Measurements from ENCODE around the gene TFF2.

The TFF2 gene

GRCh38 chr21:42366292-42367010 is 15.7 kb upstream of the TFF2 start, which contains the start of gene TFF1:
TSS of gene TFF1 (minus strand) at chr21:42366535. CDS start at chr21:42366495, 40 bp downstream.
- no peak within 1 kb of the TSS for H3K4me3 ChIP-seq (ENCODE audit: low read depth, low read length)
- TF ChIP-seq CTCF (conservative IDR thresholded peaks at IDR 0.05; ENCODE audit: low read depth, low read length): no peak
- DNase-seq (ENCODE audit: low read depth): peak; percentile 8

DNA sequence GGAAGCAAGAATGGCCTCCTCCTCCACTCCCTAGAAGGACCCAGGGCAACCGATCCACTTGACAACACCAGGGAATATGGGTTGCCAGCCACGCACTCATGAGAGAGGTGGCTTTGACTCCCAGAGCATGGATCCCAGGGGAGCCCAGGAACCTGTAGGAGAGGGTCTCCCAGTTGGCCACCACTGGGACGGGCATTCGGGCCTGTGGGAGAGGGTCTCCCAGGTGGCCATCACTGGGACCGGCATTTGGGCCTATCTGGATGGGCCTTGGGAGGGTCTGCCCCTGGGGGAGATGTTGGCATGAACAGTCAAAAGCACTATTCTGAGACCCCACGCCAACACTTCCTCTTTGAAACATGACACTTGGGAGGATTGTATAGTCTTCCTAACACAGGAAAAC is 15.0 kb upstream of the TFF2 start:
- no peak for DNase-seq (ENCODE audit: low read depth)
- H3K4me3 ChIP-seq (ENCODE audit: low read depth, low read length): no peak overlapping the region
- no peak for TF ChIP-seq CTCF (conservative IDR thresholded peaks at IDR 0.05; ENCODE audit: low read depth, low read length)

GRCh38 chr21:42364304-42364865 is 13.6 kb upstream of the TFF2 start:
- TF ChIP-seq CTCF (conservative IDR thresholded peaks at IDR 0.05; ENCODE audit: low read depth, low read length): no peak
- DNase-seq (ENCODE audit: low read depth): no peak
- no peak overlapping the region for H3K4me3 ChIP-seq (ENCODE audit: low read depth, low read length)

DNA sequence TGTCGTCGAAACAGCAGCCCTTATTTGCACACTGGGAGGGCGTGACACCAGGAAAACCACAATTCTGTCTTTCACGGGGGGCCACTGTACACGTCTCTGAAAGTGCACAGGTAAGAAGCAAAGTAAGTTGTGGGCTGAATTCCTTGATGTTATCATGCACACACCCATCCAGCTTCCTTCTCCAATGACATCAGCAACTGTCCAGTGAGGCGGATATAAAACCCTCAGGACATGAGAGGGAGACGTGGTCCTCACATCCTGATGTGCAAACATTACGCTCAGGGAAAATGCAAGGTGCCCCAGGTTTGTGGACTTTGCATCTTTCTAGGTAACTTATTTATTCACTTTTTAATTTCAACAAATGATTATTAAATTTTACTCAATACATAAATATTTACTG is 12.5 kb upstream of the TFF2 start:
- no peak for TF ChIP-seq CTCF (conservative IDR thresholded peaks at IDR 0.05; ENCODE audit: low read depth, low read length)
- no peak for DNase-seq (ENCODE audit: low read depth)
- H3K4me3 ChIP-seq (ENCODE audit: low read depth, low read length): no peak overlapping the region

- DNase-seq (ENCODE audit: low read depth): no peak
- TF ChIP-seq CTCF (conservative IDR thresholded peaks at IDR 0.05; ENCODE audit: low read depth, low read length): no peak
- H3K4me3 ChIP-seq (ENCODE audit: low read depth, low read length): no peak overlapping the region
These were observed 11.9 kb upstream of the TFF2 start for GRCh38 chr21:42362700-42363099.

DNA sequence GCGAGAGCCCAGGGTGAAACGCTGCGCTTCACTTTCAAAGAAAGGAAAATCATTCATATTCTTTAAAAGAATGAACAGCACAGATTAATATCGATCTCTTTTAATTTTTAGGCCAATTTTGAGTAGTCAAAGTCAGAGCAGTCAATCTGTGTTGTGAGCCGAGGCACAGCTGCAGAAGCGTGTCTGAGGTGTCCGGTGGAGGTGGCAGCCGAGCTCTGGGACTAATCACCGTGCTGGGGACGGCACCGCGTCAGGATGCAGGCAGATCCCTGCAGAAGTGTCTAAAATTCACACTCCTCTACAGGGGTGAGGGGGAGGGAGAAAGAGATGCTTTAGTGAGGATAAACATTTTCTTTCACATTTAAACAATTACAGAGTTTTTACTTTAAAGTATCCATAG is 11.4 kb upstream of the TFF2 start:
- no peak for TF ChIP-seq CTCF (conservative IDR thresholded peaks at IDR 0.05; ENCODE audit: low read depth, low read length)
- DNase-seq (ENCODE audit: low read depth): no peak
- H3K4me3 ChIP-seq (ENCODE audit: low read depth, low read length): no peak overlapping the region

GRCh38 chr21:42361286-42361685 is 10.5 kb upstream of the TFF2 start:
- TF ChIP-seq CTCF (conservative IDR thresholded peaks at IDR 0.05; ENCODE audit: low read depth, low read length): no peak
- no peak for DNase-seq (ENCODE audit: low read depth)
- no peak overlapping the region for H3K4me3 ChIP-seq (ENCODE audit: low read depth, low read length)

Measured in choroid plexus epithelial cell (primary cell).